SKM-1 (cell line): ENCODE results near the gene TEX51.

Source experiments
- DNase-seq: peaks from one replicate; lab custom pipeline; 2025; ENCODE audit not compliant: unreplicated experiment; lab: John Stamatoyannopoulos, UW

Gene TEX51

DNA sequence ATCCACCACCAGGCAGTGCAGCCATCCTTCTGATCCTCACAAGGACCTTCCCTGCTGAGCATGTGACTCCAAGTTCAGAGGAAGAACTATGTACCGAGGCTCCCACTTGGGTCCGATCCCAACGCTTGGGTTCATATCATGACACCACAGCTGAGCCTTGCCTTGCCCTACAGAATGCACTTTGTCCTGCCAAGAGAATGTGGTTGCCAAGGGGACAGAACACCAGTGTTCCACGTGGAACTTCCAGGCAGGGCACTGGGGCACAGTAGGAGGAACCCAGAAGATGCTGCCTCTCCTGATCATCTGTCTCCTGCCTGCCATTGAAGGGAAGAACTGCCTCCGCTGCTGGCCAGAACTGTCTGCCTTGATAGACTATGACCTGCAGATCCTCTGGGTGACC lies at the start of gene TEX51:
TEX51 (plus strand) TSS at position 255 of the 400 bp plus-strand sequence; CDS start at position 284, 29 bp downstream.
- no peak for DNase-seq

DNA sequence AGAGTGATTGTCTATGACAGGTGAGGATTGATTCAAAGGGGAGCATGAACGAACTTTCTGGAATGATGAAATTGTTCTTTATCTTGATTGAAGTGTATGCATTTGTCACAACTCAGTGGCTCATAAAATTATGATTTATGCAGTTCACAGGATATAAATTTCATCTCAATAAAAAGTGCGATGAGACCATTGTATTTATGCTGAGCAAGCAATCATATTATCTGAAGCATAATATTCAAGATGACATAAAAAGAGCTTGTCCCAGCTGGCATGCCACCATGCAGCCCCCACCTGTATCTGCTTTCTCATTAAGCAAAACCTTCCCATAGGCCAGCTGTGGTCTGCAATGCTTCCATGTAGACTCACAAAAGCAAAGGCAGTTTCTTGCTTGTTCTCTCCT lies 49.6 kb upstream of the TEX51 start:
- no peak for DNase-seq

GRCh38 chr2:126849486-126849885 lies 49.2 kb upstream of the TEX51 start:
- DNase-seq, result no peak

- no peak for DNase-seq
Observed at GRCh38 chr2:126849991-126850535, 48.6 kb upstream of the TEX51 start.

DNA sequence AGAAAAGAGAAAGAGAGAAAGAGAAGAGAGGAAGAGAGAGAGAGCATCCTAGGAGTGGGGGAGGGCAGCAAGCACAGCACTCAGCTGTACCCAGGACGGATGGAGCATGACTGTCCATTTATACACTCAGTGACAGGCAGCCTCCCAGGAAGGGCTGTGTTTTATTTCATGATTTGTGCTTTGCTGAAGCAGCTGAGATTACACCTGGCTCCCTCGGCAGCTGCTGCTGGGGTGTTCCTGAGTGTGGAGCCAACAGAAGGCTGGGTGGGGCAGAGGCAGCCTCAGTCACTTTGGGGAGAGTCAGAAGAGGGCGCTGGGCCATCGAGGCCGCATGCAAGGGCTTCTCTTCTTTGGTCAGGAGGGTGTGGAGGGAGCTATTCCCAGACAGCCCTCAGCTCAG lies 47.8 kb upstream of the TEX51 start:
- DNase-seq, result no peak

- no peak for DNase-seq
Observed at GRCh38 chr2:126851756-126852155, 46.9 kb upstream of the TEX51 start.

- no peak for DNase-seq
Observed at GRCh38 chr2:126852361-126852760, 46.3 kb upstream of the TEX51 start.

GRCh38 chr2:126855606-126856005 lies 43.1 kb upstream of the TEX51 start:
- DNase-seq, result no peak

DNA sequence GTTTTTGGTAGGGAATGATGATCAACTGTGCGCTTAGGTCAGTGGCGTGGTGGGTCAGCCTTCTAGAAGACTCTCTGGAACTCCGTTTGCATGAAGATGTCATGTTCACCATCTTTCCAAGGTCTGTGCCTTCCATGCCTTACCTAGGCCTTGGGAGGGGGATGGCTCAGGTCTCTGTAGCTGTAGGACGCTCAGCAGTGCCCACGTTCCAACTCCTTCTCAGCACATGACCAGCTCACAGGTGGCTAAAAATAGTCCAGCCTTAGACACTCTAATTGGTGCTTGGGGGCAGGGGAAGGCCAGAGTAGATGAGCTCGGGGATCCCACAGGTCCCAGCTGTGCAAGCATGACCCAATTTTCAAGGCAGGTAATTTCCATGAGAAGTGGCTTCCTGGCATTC lies 42.3 kb upstream of the TEX51 start:
- DNase-seq, result no peak

GRCh38 chr2:126857502-126857901 lies 41.2 kb upstream of the TEX51 start:
- no peak for DNase-seq

DNA sequence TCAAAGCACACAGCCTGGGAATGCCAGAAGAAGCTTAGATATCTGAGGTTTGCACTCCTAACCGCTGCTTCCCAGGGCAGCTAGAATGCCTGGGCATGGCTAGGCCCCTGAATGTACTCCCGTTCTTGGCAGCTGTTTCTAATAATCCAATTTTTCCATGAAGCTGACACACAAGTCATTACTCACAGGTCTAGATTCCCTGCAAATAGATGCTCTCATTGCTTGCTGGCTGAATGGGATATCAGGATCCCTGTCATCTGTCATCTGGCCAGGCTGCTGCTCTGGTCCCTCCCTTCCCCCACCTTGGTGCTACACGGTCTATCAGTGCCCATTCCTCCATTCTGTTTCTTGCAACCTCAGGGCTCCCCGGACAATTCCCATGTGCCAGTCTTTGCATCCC lies 40.7 kb upstream of the TEX51 start:
- no peak for DNase-seq

GRCh38 chr2:126858436-126858835 lies 40.3 kb upstream of the TEX51 start:
- no peak for DNase-seq

DNA sequence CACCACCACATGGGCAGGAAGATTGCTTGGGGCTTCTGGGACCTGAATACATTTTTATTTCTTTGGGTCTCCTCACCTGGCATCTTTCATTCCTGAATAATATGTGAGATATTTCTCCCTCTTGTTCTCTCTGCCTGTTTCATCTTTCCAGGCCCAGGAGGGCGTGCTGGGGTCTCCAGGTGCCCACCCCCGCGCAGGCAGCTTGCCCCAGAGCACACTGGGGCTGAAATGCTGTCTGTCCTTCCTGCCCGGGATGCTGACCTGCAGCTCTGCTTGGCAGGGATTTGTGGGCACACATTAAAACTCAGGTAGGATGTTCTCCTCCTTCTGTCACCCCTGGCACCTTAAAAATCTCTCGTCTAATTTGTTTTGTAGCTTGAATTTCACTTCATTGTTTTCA lies 39.7 kb upstream of the TEX51 start:
- DNase-seq, result no peak

DNA sequence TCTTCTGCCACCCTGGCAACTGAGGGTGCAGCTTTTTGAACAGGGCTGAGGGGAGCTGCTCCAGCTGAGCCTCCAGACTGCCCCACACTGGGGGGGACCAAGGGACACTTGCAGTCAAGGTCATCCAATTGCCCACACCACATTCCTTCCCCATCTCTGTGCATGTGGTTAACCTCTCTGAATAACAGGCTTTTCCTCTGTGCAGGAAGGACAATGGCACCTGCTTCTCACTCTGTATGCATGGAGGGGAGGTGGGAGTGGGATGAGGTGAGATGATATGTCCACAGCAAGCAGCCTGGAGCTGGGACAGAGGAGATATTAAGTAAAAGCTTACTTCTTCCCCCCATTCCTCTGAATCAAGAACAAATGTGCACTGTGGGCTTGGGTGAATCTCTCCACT lies 39.1 kb upstream of the TEX51 start:
- no peak for DNase-seq

DNA sequence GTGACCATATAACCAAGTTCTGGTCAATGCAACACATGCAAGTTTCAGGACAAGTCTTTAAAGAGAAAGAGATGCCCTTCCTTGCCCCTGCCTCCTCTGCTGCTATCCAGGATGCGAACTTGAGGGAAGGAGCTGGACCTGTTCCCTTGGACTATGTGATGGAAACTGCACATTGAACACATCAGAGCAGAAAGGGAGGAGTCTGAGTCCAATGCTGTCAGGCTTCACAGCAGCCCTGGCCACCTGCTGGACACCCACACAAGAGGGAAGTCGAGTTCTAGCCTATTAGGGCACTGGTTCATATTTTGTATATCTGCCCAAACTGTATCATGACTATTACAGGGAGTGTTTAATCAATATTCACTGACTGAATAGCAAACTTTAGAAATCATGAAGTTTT lies 38.3 kb upstream of the TEX51 start:
- no peak for DNase-seq

GRCh38 chr2:126862730-126863129 lies 36.0 kb upstream of the TEX51 start:
- no peak for DNase-seq

DNA sequence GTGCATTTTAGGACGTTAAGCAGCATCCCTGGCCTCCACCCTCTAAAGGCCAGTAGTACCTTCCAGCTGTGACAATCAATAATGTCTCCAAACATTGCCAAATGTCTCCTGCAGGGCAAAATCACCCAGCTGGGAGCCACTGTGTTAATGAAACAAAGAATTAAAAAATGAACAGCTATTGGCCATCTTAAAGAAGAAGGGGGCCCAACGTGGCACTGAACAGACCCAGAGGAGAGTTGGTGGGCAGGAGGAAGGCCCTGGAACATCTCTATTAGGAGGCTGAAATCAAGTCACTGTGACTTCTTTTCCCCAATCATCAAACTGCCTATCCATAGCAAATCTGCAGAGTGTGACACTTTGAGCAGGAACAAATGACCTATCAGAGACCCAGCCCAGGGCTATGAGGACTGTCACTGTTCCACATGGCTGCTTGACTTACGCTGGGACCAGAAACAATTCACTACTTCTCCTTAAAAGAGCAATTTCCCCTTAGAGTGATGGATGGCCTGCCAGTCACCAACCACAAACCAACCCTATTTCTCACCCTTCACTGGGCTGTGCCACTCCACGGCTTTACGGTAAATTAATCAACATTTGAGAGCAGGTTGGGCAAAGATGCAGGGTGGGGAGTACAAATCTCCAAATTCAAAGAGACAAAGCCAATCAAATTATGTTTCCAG lies 35.2 kb upstream of the TEX51 start:
- no peak for DNase-seq

- no peak for DNase-seq
Observed at GRCh38 chr2:126864861-126865260, 33.8 kb upstream of the TEX51 start.

GRCh38 chr2:126866451-126866850 lies 32.2 kb upstream of the TEX51 start:
- no peak for DNase-seq

GRCh38 chr2:126874961-126875360 lies 23.7 kb upstream of the TEX51 start:
- no peak for DNase-seq

DNA sequence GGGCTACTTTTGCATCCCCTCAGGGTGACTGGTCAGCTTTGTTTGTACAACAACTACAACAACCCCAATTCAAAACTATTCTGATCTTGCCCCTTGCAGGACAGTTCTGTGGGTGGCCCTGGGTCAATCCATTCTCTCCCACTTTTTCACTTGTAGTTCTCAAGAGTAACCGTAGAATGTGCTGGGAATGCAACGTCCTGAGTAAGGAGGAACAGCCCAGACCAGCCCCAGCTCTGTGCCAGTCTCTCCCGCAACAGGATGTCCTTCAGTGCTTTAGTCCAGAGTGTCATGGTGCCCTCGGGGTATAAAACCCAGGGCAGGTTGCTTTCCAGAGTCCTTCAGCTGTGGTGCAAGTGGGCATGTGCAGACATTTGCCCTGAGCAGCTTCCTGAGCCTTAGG lies 22.1 kb upstream of the TEX51 start:
- no peak for DNase-seq

DNA sequence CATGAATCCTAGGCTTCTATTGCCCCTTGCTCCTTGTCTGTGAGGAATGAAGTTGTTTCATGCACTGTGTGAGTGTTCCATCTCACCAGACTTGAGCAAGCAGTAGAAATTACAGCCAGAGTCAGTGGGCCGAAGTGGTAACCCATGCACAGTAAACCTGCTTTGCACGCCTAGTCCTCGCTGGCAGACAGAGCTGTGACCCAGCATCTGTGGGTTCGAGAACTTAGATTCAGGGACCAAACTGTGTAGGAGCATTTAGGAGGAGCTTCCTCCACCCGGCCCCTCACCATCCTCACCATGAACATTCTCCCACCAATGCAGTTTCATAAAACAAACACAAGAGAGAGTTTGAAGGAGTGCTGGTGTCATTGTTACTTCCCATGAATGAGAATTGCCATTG lies 21.6 kb upstream of the TEX51 start:
- no peak for DNase-seq

DNA sequence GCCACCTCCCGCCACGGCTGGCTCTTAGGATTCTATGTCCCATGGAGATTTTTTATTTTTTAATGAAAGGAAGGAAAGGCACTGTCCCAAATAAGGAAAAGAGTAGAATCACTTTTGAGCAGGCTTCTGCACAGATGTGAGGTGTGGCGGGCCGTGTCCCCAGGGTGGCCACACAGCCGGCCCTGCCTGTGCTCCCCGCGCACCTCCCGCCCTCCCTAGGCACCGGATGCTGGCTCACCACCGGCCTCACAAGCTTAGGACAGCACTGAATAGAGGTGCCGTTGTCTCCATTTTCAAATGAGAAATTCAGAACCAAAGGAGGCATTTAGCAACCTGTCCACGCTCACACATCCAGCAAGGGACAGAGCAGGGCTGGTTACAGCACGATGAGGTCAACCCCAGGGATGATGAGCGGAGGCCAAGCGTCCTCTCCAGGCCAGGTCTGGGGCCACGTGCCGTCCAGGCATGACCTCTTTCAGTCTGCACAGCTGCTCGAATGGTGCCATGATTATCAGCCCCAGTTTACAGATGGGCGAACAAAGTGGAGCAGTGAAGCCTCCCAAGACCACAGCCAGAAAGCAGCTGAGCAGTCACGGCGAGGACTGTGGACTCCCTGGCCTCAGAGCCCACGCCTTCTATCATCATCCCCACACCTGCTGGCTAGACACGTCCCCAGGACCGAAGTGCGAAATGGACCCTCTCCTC lies 20.7 kb upstream of the TEX51 start:
- no peak for DNase-seq
